Osteocyte (in vitro differentiated cells): ENCODE data around the gene PFAS. TPM values are rescaled to one million over a fixed set of nuclear protein-coding genes. Genes with fewer than 3 reads are reported as not detected.

Source experiments
- DNase-seq: peaks from one replicate; pipeline ENCODE4 v3.0.0; 2021; ENCODE audit warnings: mixed read lengths; ENCODE audit not compliant: unreplicated experiment; ENCODE audit errors: extremely low spot score
- H3K27ac Mint-ChIP-seq: one replicate; pipeline ENCODE4 v1.8.0; 2021; ENCODE audit warnings: mild to moderate bottlenecking, mixed read lengths; ENCODE audit not compliant: unreplicated experiment
- H3K27me3 Mint-ChIP-seq: one replicate; pipeline ENCODE4 v1.8.0; 2021; ENCODE audit warnings: mixed read lengths; ENCODE audit not compliant: unreplicated experiment
- H3K36me3 Mint-ChIP-seq: one replicate; pipeline ENCODE4 v1.8.0; 2021; ENCODE audit warnings: mixed read lengths; ENCODE audit not compliant: unreplicated experiment
- H3K4me1 Mint-ChIP-seq: one replicate; pipeline ENCODE4 v1.8.0; 2021; ENCODE audit warnings: mixed read lengths; ENCODE audit not compliant: unreplicated experiment
- H3K4me3 Mint-ChIP-seq: one replicate; pipeline ENCODE4 v1.8.0; 2021; ENCODE audit warnings: mild to moderate bottlenecking, moderate library complexity, mixed read lengths; ENCODE audit not compliant: unreplicated experiment
- H3K9me3 Mint-ChIP-seq: one replicate; pipeline ENCODE4 v1.8.0; 2021; ENCODE audit warnings: mixed read lengths; ENCODE audit not compliant: unreplicated experiment
- CTCF ChIP-seq: fragments of 200-600 bp; sonication (generic); IDR thresholded peaks from 2 replicates; pipeline ENCODE4 v1.5.0; 2021; ENCODE audit warnings: antibody characterized with exemption, mild to moderate bottlenecking, moderate library complexity
- long read RNA-seq: library from polyadenylated mRNA; unstranded; transcript quantifications from one replicate; pipeline ENCODE4 v2.0.0, GENCODE V29; 2021
- total RNA-seq: library from RNA; stranded (reverse); gene quantifications from 2 replicates; pipeline ENCODE4 v1.2.1, GENCODE V29; 2021

Gene PFAS
- total RNA-seq: 48.9 and 53.6 TPM in 2 replicates
- long read RNA-seq, partial matches to known transcripts: 7 of 9 reads
- long read RNA-seq, other reads (novel, unspliced or antisense): 2 of 9 reads

- peaks cover 30% of the 10 kb centered on the region for H3K4me1 Mint-ChIP-seq
- H3K4me3 Mint-ChIP-seq: peak within 1 kb of the TSS; percentile 97
- H3K9me3 Mint-ChIP-seq: no peaks in the 10 kb centered on the region
- no peaks in the 10 kb centered on the region for H3K27me3 Mint-ChIP-seq
- DNase-seq: peak; percentile 98
- H3K27ac Mint-ChIP-seq: peak within 1 kb of the TSS; percentile 99
- H3K36me3 Mint-ChIP-seq: peaks cover 3% of the 10 kb centered on the region
- TF ChIP-seq CTCF: no peak
Measured at GRCh38 chr17:8248751-8249607, at the start of gene PFAS. Gene PFAS (plus strand): TSS chr17:8249289. CDS start chr17:8253938, 4,649 bp downstream.

- Mint-ChIP-seq H3K4me1 (peaks cover 12% of the 10 kb centered on the region), H3K9me3 (no peaks in the 10 kb centered on the region), H3K36me3 (peaks cover 3% of the 10 kb centered on the region), H3K27me3 (no peaks in the 10 kb centered on the region), H3K4me3 (no peak overlapping the region), H3K27ac (no peak overlapping the region)
- TF ChIP-seq CTCF: no peak
- DNase-seq: no peak
Measured at GRCh38 chr17:8204761-8205555, 44.1 kb upstream of the PFAS start.

- peaks cover 21% of the 10 kb centered on the region for H3K4me1 Mint-ChIP-seq
- no peak for DNase-seq
- peaks cover 3% of the 10 kb centered on the region for H3K36me3 Mint-ChIP-seq
- no peak overlapping the region for H3K4me3 Mint-ChIP-seq
- no peaks in the 10 kb centered on the region for H3K27me3 Mint-ChIP-seq
- TF ChIP-seq CTCF: no peak
- no peak overlapping the region for H3K27ac Mint-ChIP-seq
- no peaks in the 10 kb centered on the region for H3K9me3 Mint-ChIP-seq
Measured at GRCh38 chr17:8206536-8206935, 42.6 kb upstream of the PFAS start.

- Mint-ChIP-seq H3K27ac (peak within 1 kb of the TSS; percentile 98), H3K4me1 (peaks cover 21% of the 10 kb centered on the region), H3K4me3 (peak within 1 kb of the TSS; percentile 93), H3K9me3 (no peaks in the 10 kb centered on the region), H3K27me3 (no peaks in the 10 kb centered on the region), H3K36me3 (peaks cover 3% of the 10 kb centered on the region)
- peak; percentile 96 for DNase-seq
- no peak for TF ChIP-seq CTCF
Measured at GRCh38 chr17:8209907-8210760, 39.0 kb upstream of the PFAS start, which contains the start of gene AURKB. Gene AURKB (minus strand): TSS chr17:8210575. CDS start chr17:8210224, 351 bp downstream.
